ENCODE data around the gene RIT2. TPM values are rescaled to one million over a fixed set of nuclear protein-coding genes. Genes with fewer than 3 reads are reported as not detected.
"Not testable (repeated sequence)": the region's sequence is repeated elsewhere in the genome, so short reads cannot be mapped to it uniquely, and the experiment has no call there.

Gene RIT2
- total RNA-seq, 1 donor from 2014 or later, result not detected

GRCh38 chr18:42795213-42795789, 320.2 kb downstream of the RIT2 start:
- not testable (repeated sequence) for H3K9ac ChIP-seq (ENCODE audit: low read depth in 1 of 3, low read length in 3 of 3); H3K36me3 ChIP-seq (ENCODE audit: control insufficient read depth in 3 of 3, insufficient read depth in 3 of 3, low read length in 3 of 3); H3K4me3 ChIP-seq (ENCODE audit: low read length in 3 of 3); H3K9me3 ChIP-seq (ENCODE audit: control insufficient read depth in 3 of 3, low read length in 3 of 3); H3K27me3 ChIP-seq (ENCODE audit: control insufficient read depth in 3 of 3, insufficient read depth in 3 of 3, low read length in 3 of 3); H3K27ac ChIP-seq (ENCODE audit: low read depth, low read length); H3K4me1 ChIP-seq (ENCODE audit: control insufficient read depth in 3 of 3, insufficient read depth in 3 of 3, low read length in 3 of 3)

- H3K4me1 ChIP-seq (ENCODE audit: control insufficient read depth in 3 of 3, insufficient read depth in 3 of 3, low read length in 3 of 3), result no peaks in the 10 kb centered on the region
- no peak overlapping the region for H3K4me3 ChIP-seq (ENCODE audit: low read length in 3 of 3)
- no peak overlapping the region for H3K27ac ChIP-seq (ENCODE audit: low read depth, low read length)
- H3K27me3 ChIP-seq (ENCODE audit: control insufficient read depth in 3 of 3, insufficient read depth in 3 of 3, low read length in 3 of 3), result no peaks in the 10 kb centered on the region
- no peak overlapping the region for H3K9ac ChIP-seq (ENCODE audit: low read depth in 1 of 3, low read length in 3 of 3)
- no peaks in the 10 kb centered on the region for H3K9me3 ChIP-seq (ENCODE audit: control insufficient read depth in 3 of 3, low read length in 3 of 3)
- no peaks in the 10 kb centered on the region for H3K36me3 ChIP-seq (ENCODE audit: control insufficient read depth in 3 of 3, insufficient read depth in 3 of 3, low read length in 3 of 3)
Observed at GRCh38 chr18:42792731-42793130, 322.8 kb downstream of the RIT2 start.

DNA sequence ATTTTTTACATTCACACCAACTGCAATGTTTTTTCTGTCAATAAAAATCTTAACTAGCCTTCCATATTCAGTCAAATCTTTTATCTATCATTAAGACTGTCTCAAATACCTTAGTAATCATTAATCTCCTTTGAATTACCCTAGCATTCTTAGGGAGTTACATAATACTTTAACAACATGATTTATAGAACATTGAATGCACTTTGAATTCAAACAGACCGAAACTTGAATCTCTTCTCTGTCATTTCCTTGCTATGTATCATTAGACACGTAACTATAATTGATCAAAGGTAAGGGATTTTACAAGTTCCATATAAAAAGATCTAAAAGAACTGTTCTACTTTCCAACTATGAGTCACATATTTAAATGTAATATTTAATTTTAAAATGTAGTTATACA, 330.9 kb downstream of the RIT2 start:
- no peaks in the 10 kb centered on the region for H3K27me3 ChIP-seq (ENCODE audit: control insufficient read depth in 3 of 3, insufficient read depth in 3 of 3, low read length in 3 of 3)
- H3K4me1 ChIP-seq (ENCODE audit: control insufficient read depth in 3 of 3, insufficient read depth in 3 of 3, low read length in 3 of 3), result no peaks in the 10 kb centered on the region
- H3K4me3 ChIP-seq (ENCODE audit: low read length in 3 of 3), result no peak overlapping the region
- H3K9me3 ChIP-seq (ENCODE audit: control insufficient read depth in 3 of 3, low read length in 3 of 3), result no peaks in the 10 kb centered on the region
- H3K9ac ChIP-seq (ENCODE audit: low read depth in 1 of 3, low read length in 3 of 3), result no peak overlapping the region
- no peaks in the 10 kb centered on the region for H3K36me3 ChIP-seq (ENCODE audit: control insufficient read depth in 3 of 3, insufficient read depth in 3 of 3, low read length in 3 of 3)
- no peak overlapping the region for H3K27ac ChIP-seq (ENCODE audit: low read depth, low read length)

DNA sequence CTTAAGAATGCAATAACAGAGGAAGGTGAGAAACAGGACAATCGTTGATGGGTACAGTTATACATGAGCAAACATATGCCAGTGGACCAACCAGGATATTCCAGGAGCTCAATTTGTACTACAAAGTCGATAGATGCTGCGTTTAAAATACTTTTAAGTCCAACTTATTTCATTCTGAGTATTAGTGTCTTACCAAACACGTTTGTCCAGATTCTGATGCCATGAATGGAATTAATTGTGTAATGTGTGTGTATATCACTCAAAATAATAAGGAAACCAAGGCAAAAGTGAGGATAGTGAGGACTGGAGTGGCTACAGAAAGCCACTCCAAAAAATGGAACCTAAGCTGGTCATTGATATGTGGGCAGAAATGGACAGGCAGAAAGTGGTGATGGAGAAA, 332.6 kb downstream of the RIT2 start:
- Histone ChIP-seq H3K27me3 (ENCODE audit: control insufficient read depth in 3 of 3, insufficient read depth in 3 of 3, low read length in 3 of 3) (no peaks in the 10 kb centered on the region), H3K4me3 (ENCODE audit: low read length in 3 of 3) (no peak overlapping the region), H3K4me1 (ENCODE audit: control insufficient read depth in 3 of 3, insufficient read depth in 3 of 3, low read length in 3 of 3) (no peaks in the 10 kb centered on the region), H3K27ac (ENCODE audit: low read depth, low read length) (no peak overlapping the region), H3K9me3 (ENCODE audit: control insufficient read depth in 3 of 3, low read length in 3 of 3) (no peaks in the 10 kb centered on the region), H3K9ac (ENCODE audit: low read depth in 1 of 3, low read length in 3 of 3) (no peak overlapping the region), H3K36me3 (ENCODE audit: control insufficient read depth in 3 of 3, insufficient read depth in 3 of 3, low read length in 3 of 3) (no peaks in the 10 kb centered on the region)

GRCh38 chr18:42781298-42781815, 334.1 kb downstream of the RIT2 start:
- no peak overlapping the region for H3K4me3 ChIP-seq (ENCODE audit: low read length in 3 of 3)
- no peaks in the 10 kb centered on the region for H3K9me3 ChIP-seq (ENCODE audit: control insufficient read depth in 3 of 3, low read length in 3 of 3)
- H3K9ac ChIP-seq (ENCODE audit: low read depth in 1 of 3, low read length in 3 of 3), result no peak overlapping the region
- no peaks in the 10 kb centered on the region for H3K27me3 ChIP-seq (ENCODE audit: control insufficient read depth in 3 of 3, insufficient read depth in 3 of 3, low read length in 3 of 3)
- H3K27ac ChIP-seq (ENCODE audit: low read depth, low read length), result no peak overlapping the region
- H3K4me1 ChIP-seq (ENCODE audit: control insufficient read depth in 3 of 3, insufficient read depth in 3 of 3, low read length in 3 of 3), result no peaks in the 10 kb centered on the region
- no peaks in the 10 kb centered on the region for H3K36me3 ChIP-seq (ENCODE audit: control insufficient read depth in 3 of 3, insufficient read depth in 3 of 3, low read length in 3 of 3)

GRCh38 chr18:42780171-42780570, 335.3 kb downstream of the RIT2 start:
- no peak overlapping the region for H3K9ac ChIP-seq (ENCODE audit: low read depth in 1 of 3, low read length in 3 of 3)
- no peak overlapping the region for H3K4me3 ChIP-seq (ENCODE audit: low read length in 3 of 3)
- H3K27ac ChIP-seq (ENCODE audit: low read depth, low read length), result no peak overlapping the region
- H3K27me3 ChIP-seq (ENCODE audit: control insufficient read depth in 3 of 3, insufficient read depth in 3 of 3, low read length in 3 of 3), result no peaks in the 10 kb centered on the region
- H3K9me3 ChIP-seq (ENCODE audit: control insufficient read depth in 3 of 3, low read length in 3 of 3), result no peaks in the 10 kb centered on the region
- no peaks in the 10 kb centered on the region for H3K4me1 ChIP-seq (ENCODE audit: control insufficient read depth in 3 of 3, insufficient read depth in 3 of 3, low read length in 3 of 3)
- H3K36me3 ChIP-seq (ENCODE audit: control insufficient read depth in 3 of 3, insufficient read depth in 3 of 3, low read length in 3 of 3), result no peaks in the 10 kb centered on the region

DNA sequence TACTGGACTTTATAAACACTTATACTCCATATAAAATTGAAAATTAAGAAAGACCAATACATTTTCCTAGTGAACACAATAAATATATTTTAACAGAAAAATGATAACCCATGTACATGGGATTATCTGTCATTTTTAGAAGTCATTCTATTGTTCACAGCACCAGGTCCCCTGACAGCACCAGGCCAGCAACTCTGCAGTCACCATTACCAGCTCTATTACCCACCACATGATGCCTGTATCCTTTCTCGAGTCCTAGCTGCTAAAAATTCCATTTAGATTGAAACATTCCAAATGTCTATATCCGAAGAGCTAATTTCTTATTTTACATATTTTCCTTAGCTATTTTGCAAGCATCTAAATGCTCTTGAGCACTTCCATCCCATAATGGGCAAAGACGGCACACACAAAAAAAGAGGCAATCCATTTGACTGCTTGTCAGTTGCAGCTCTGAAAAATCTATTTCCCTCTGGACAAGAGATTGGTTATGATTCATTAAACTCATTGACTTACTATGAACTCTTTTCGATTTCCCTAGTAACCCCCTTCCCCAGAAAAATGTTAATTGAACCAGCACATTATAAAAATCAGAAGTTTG, 336.9 kb downstream of the RIT2 start:
- Histone ChIP-seq H3K4me1 (ENCODE audit: control insufficient read depth in 3 of 3, insufficient read depth in 3 of 3, low read length in 3 of 3) (no peaks in the 10 kb centered on the region), H3K9ac (ENCODE audit: low read depth in 1 of 3, low read length in 3 of 3) (no peak overlapping the region), H3K27ac (ENCODE audit: low read depth, low read length) (no peak overlapping the region), H3K27me3 (ENCODE audit: control insufficient read depth in 3 of 3, insufficient read depth in 3 of 3, low read length in 3 of 3) (no peaks in the 10 kb centered on the region), H3K4me3 (ENCODE audit: low read length in 3 of 3) (no peak overlapping the region), H3K36me3 (ENCODE audit: control insufficient read depth in 3 of 3, insufficient read depth in 3 of 3, low read length in 3 of 3) (no peaks in the 10 kb centered on the region), H3K9me3 (ENCODE audit: control insufficient read depth in 3 of 3, low read length in 3 of 3) (no peaks in the 10 kb centered on the region)

GRCh38 chr18:42778024-42778423, 337.5 kb downstream of the RIT2 start:
- Histone ChIP-seq H3K9ac (ENCODE audit: low read depth in 1 of 3, low read length in 3 of 3) (no peak overlapping the region), H3K36me3 (ENCODE audit: control insufficient read depth in 3 of 3, insufficient read depth in 3 of 3, low read length in 3 of 3) (no peaks in the 10 kb centered on the region), H3K9me3 (ENCODE audit: control insufficient read depth in 3 of 3, low read length in 3 of 3) (no peaks in the 10 kb centered on the region), H3K27me3 (ENCODE audit: control insufficient read depth in 3 of 3, insufficient read depth in 3 of 3, low read length in 3 of 3) (no peaks in the 10 kb centered on the region), H3K27ac (ENCODE audit: low read depth, low read length) (no peak overlapping the region), H3K4me1 (ENCODE audit: control insufficient read depth in 3 of 3, insufficient read depth in 3 of 3, low read length in 3 of 3) (no peaks in the 10 kb centered on the region), H3K4me3 (ENCODE audit: low read length in 3 of 3) (no peak overlapping the region)

GRCh38 chr18:42773870-42774269, 341.6 kb downstream of the RIT2 start:
- Histone ChIP-seq H3K27me3 (ENCODE audit: control insufficient read depth in 3 of 3, insufficient read depth in 3 of 3, low read length in 3 of 3) (no peaks in the 10 kb centered on the region), H3K4me1 (ENCODE audit: control insufficient read depth in 3 of 3, insufficient read depth in 3 of 3, low read length in 3 of 3) (no peaks in the 10 kb centered on the region), H3K36me3 (ENCODE audit: control insufficient read depth in 3 of 3, insufficient read depth in 3 of 3, low read length in 3 of 3) (no peaks in the 10 kb centered on the region), H3K4me3 (ENCODE audit: low read length in 3 of 3) (no peak overlapping the region), H3K9me3 (ENCODE audit: control insufficient read depth in 3 of 3, low read length in 3 of 3) (no peaks in the 10 kb centered on the region), H3K27ac (ENCODE audit: low read depth, low read length) (no peak overlapping the region), H3K9ac (ENCODE audit: low read depth in 1 of 3, low read length in 3 of 3) (no peak overlapping the region)

- Histone ChIP-seq H3K9ac (ENCODE audit: low read depth in 1 of 3, low read length in 3 of 3) (no peak overlapping the region), H3K27me3 (ENCODE audit: control insufficient read depth in 3 of 3, insufficient read depth in 3 of 3, low read length in 3 of 3) (no peaks in the 10 kb centered on the region), H3K36me3 (ENCODE audit: control insufficient read depth in 3 of 3, insufficient read depth in 3 of 3, low read length in 3 of 3) (no peaks in the 10 kb centered on the region), H3K4me3 (ENCODE audit: low read length in 3 of 3) (no peak overlapping the region), H3K27ac (ENCODE audit: low read depth, low read length) (no peak overlapping the region), H3K9me3 (ENCODE audit: control insufficient read depth in 3 of 3, low read length in 3 of 3) (no peaks in the 10 kb centered on the region), H3K4me1 (ENCODE audit: control insufficient read depth in 3 of 3, insufficient read depth in 3 of 3, low read length in 3 of 3) (no peaks in the 10 kb centered on the region)
Observed at GRCh38 chr18:42771936-42772335, 343.5 kb downstream of the RIT2 start.

Measured in skeletal muscle tissue (tissue), 4 donors.